Measurements from ENCODE around the gene SGMS1.
"Not testable (repeated sequence)": the region's sequence is repeated elsewhere in the genome, so short reads cannot be mapped to it uniquely, and the experiment has no call there.

SGMS1 gene

DNA sequence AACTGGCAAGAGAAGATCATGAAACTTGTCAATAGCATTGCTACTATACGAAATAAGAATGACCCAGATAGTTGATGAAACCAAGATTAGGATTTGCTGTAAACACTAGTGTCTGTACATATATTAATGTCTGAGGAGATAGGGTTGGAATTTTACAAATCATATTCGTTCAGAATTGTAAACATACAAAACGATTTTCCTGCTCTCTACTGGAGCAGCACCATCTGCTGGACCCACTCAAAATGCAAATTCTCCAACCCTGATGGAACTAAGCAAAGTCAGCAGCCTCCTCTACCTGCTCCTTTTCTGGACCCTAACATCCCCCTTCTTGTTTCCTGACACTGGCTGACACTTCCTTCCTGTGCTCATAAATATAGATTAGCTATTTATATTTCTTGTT lies 29.4 kb upstream of the SGMS1 start:
- no peak for TF ChIP-seq ZFX (IDR thresholded peaks at IDR 0.05; ENCODE audit: borderline replicate concordance)
- TF ChIP-seq, protein P1, sequence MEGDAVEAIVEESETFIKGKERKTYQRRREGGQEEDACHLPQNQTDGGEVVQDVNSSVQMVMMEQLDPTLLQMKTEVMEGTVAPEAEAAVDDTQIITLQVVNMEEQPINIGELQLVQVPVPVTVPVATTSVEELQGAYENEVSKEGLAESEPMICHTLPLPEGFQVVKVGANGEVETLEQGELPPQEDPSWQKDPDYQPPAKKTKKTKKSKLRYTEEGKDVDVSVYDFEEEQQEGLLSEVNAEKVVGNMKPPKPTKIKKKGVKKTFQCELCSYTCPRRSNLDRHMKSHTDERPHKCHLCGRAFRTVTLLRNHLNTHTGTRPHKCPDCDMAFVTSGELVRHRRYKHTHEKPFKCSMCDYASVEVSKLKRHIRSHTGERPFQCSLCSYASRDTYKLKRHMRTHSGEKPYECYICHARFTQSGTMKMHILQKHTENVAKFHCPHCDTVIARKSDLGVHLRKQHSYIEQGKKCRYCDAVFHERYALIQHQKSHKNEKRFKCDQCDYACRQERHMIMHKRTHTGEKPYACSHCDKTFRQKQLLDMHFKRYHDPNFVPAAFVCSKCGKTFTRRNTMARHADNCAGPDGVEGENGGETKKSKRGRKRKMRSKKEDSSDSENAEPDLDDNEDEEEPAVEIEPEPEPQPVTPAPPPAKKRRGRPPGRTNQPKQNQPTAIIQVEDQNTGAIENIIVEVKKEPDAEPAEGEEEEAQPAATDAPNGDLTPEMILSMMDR (IDR thresholded peaks at IDR 0.05): peak; percentile 77
- H3K27ac ChIP-seq: no peak overlapping the region

DNA sequence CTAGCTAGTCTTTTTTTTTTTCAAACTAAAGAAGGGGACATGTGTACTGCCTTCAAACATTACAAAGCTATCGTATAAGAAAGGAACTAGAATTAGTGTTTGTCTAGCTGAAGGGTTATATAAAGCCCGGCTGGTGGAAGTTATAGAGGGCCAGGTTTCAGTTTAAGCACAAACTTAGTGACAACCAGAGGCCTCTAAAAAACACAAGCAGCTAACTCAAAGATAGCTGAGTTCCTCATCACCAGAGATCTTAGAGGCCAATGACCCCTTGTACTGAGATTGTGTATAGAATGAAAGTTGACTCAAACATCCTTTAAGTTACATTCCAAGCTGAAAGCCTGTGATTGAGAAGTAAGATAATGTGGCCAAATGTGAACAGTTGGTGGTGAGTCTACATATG lies 28.1 kb upstream of the SGMS1 start:
- no peak overlapping the region for H3K27ac ChIP-seq
- TF ChIP-seq, protein P1 (IDR thresholded peaks at IDR 0.05): no peak
- no peak for TF ChIP-seq ZFX (IDR thresholded peaks at IDR 0.05; ENCODE audit: borderline replicate concordance)

DNA sequence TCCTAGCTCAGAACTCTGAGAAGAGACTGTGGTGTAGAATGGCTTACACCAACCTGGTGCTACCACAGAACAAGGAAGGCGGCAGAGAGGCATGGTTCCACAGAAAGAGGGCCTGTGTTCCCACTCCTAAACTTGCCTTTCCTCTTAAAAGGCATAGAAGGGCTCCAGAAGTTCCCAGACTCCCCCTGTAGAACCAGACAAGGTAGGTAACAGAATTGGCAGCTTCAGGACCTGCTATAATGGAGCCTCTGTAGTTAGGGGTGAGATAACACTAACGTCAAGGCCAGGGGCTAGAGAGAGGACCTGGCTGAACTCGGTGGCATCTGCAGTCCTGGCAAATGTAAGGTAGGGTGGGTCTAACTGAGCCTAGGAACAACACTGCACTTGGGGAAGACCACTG lies 26.7 kb upstream of the SGMS1 start:
- H3K27ac ChIP-seq: no peak overlapping the region
- TF ChIP-seq, protein P1 (IDR thresholded peaks at IDR 0.05): no peak
- no peak for TF ChIP-seq ZFX (IDR thresholded peaks at IDR 0.05; ENCODE audit: borderline replicate concordance)

DNA sequence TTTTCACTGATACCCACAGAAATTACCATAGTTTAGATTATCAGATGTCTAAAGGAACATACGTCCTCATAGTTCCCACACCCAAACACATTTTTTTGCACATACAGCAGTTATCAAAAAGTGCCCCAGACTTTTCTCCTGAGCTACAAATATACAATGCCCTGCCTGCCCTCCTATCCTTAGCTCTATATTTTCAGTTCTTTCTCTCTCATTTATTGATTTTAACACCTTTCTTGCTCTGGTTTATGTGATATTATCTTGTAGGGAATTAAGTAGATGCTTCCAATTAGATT lies 25.1 kb upstream of the SGMS1 start:
- no peak for TF ChIP-seq ZFX (IDR thresholded peaks at IDR 0.05; ENCODE audit: borderline replicate concordance)
- TF ChIP-seq, protein P1 (IDR thresholded peaks at IDR 0.05): no peak
- no peak overlapping the region for H3K27ac ChIP-seq

DNA sequence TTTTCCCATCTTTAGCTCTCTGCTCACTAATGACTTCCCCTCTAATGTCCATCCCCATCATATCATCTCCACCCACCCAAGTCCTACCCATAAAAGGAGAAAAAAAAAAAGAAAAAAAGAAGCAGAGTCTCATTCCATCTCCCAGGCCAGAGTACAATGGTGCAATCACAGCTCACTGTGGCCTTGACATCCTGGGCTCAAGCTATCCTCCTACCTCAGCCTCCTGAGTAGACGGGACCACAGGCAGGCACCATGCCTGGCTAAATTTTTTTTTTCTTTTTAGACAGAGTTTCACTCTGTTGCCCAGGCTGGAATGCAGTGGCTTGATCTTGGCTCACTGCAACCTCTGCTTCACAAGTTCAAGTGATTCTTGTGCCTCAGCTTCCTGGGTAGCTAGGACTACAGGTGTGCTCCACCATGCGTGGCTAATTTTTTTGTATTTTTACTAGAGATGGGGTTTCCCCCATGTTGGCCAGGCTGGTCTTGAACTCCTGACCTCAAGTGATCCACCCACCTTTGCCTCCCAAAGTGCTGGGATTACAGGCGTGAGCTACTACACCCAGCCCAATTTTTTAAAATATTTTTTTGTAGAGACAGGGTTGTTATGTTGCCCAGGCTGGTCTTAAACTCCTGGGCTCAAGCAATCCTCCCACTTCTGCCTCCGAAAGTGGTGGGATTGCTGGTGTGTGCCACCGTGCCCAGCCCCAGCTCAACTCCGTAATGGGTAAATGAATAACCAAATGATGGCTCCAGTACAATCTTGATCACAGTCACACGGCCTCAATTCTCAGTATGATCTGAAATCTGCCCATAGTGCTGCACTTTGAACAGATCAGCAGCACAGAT lies 24.6 kb upstream of the SGMS1 start:
- H3K27ac ChIP-seq: no peak overlapping the region
- TF ChIP-seq, protein P1 (IDR thresholded peaks at IDR 0.05): no peak
- no peak for TF ChIP-seq ZFX (IDR thresholded peaks at IDR 0.05; ENCODE audit: borderline replicate concordance)

DNA sequence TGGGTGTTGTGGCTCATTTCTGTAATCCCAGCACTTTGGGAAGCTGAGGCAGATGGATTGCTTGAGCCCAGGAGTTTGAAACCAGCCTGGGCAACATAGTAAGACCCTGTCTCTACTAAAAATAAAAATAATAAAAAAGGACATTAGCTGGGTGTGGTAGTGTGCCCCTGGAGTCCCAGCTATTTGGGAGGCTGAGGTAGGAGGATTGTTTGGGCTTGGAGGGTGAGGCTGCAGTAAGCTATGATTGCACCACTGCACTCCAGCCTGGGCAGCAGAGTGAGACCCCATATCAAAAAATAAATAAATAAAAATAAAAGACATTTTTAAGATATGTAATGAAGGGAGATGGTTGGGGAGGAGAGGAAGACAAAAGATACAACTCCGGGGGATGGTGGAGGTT lies 23.6 kb upstream of the SGMS1 start:
- H3K27ac ChIP-seq: not testable (repeated sequence)

DNA sequence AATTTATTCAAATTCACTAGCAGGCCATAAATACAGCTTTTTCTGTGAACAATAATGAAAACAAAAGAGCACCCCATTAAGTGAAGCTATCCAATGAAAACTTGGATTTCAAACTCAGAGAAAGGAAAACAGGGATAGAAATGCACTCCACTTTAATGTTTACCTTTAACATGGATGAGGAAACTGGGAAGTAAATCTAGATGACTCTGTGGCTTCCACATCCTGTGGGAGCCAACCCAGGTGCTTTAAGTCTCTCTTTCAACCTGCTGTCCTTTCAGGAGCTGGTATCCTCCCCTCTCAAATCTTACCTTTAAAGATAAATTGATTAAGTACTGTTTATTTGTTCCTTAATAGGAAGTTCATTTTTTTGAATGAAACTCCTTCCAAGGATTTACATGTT lies 21.5 kb upstream of the SGMS1 start:
- no peak overlapping the region for H3K27ac ChIP-seq
- TF ChIP-seq, protein P1 (IDR thresholded peaks at IDR 0.05): no peak
- no peak for TF ChIP-seq ZFX (IDR thresholded peaks at IDR 0.05; ENCODE audit: borderline replicate concordance)

DNA sequence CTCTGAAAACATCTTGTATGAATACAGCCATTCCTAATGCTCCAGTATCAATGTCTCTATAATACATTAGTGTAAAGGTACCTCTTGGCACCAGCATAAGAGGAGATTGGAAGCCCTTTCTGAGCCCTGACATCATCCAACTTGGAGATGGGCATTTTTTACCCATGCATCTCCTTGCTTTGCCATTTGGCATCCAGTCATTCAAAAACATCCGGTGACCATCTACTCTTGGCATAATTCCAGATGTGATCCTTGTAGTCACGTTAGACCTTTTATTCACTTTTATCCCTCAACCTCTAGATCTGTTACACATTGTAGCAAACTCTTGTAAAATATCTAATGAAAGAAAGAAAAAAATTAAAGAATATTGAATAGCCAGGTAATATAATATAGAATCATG lies 17.9 kb upstream of the SGMS1 start:
- no peak overlapping the region for H3K27ac ChIP-seq
- TF ChIP-seq, protein P1 (IDR thresholded peaks at IDR 0.05): no peak
- no peak for TF ChIP-seq ZFX (IDR thresholded peaks at IDR 0.05; ENCODE audit: borderline replicate concordance)
